K562 (cell line): Measurements from ENCODE around the gene PTPRE. TPM values are rescaled to one million over a fixed set of nuclear protein-coding genes. Genes with fewer than 3 reads are reported as not detected.

Experiments used
- ATAC-seq: fragments of 200-7000 bp; cut with Tn5 transposase; 3 replicates; pipeline ENCODE4 v1.9.1; 2020; ENCODE audit warnings: moderate library complexity
- BruUV-seq: library from RNA; stranded (reverse); fragments of 400-500 nt; replicated peaks from 2 replicates; lab custom pipeline; 2021; lab: Mats Ljungman, UMichigan
- CTCF ChIA-PET: fragments of 300-600 bp; formaldehyde crosslinking; extraction: SDS; loops from one replicate; lab custom pipeline; 2021; ENCODE audit warnings: low intra/inter-chr PET ratio; lab: Yijun Ruan, JAX
- POLR2A ChIA-PET: fragments of 300-600, 350-650 bp; sonication (Branson Sonifier 250); formaldehyde crosslinking; extraction: SDS; loops from one replicate; lab custom pipeline; 2021; ENCODE audit warnings: antibody characterized with exemption, inconsistent platforms; lab: Yijun Ruan, JAX
- DNase-seq, 4 experiments: peaks; one replicate each; pipeline versions ENCODE4 v3.0.0 to v3.0.0-alpha.2; 2011 to 2018; ENCODE audit warnings: low spot score in 3 of 4, mixed read lengths in 3 of 4; ENCODE audit errors: extremely low read depth in 1 of 4
- FAIRE-seq: peaks from 2 replicates; lab custom pipeline; 2011; peaks lifted over from hg19 to GRCh38; lab: Jason Lieb, UNC
- H2AFZ ChIP-seq: 2 replicates; pipeline ENCODE4 v1.6.0; 2011; ENCODE audit warnings: low read depth, low read length, control low read depth, inconsistent platforms
- H3K27ac ChIP-seq: fragments of 200-600 bp; 3 replicates; pipeline ENCODE4 v1.8.0; 2011; ENCODE audit warnings: low read depth, mild to moderate bottlenecking, control low read depth, inconsistent platforms, low read length, moderate library complexity, mixed read lengths; ENCODE audit errors: extremely low read depth
- H3K27me3 ChIP-seq, 2 experiments: fragments of 300-600 bp in 1 of 2; 2 replicates in 1 of 2; 3 replicates in 1 of 2; pipeline versions ENCODE4 v1.6.0 to v1.8.0; 2011; ENCODE audit warnings: inconsistent platforms in 2 of 2, low read length in 2 of 2, mild to moderate bottlenecking in 1 of 2, mixed read lengths in 1 of 2, moderate library complexity in 1 of 2; ENCODE audit not compliant: control insufficient read depth in 2 of 2, insufficient read depth in 2 of 2
- H3K36me3 ChIP-seq: fragments of 300-600 bp; 3 replicates; pipeline ENCODE4 v1.8.0; 2011; ENCODE audit warnings: mild to moderate bottlenecking, low read length, inconsistent platforms; ENCODE audit not compliant: control insufficient read depth, insufficient read depth
- H3K4me1 ChIP-seq, 2 experiments: fragments of 200-600 bp in 1 of 2; replicated peaks in 1 of 2; 2 replicates in 1 of 2; 3 replicates in 1 of 2; pipeline versions ENCODE4 v1.5.1 to v1.8.0; 2011; ENCODE audit warnings: inconsistent platforms in 2 of 2, low read length in 2 of 2, mild to moderate bottlenecking in 1 of 2, mixed read lengths in 1 of 2, moderate library complexity in 1 of 2; ENCODE audit not compliant: control insufficient read depth in 2 of 2, insufficient read depth in 2 of 2
- H3K4me2 ChIP-seq: 2 replicates; pipeline ENCODE4 v1.6.1; 2011; ENCODE audit warnings: low read length, control low read depth, inconsistent platforms, mixed read lengths; ENCODE audit not compliant: insufficient read depth
- H3K4me3 ChIP-seq: fragments of 200-600 bp; sonication (generic), shearing (Covaris generic); 2 replicates; pipeline ENCODE4 v1.5.1; 2016; ENCODE audit warnings: control low read depth, inconsistent platforms
- H3K79me2 ChIP-seq: fragments of 200-600 bp; 3 replicates; pipeline ENCODE4 v1.8.0; 2011; ENCODE audit warnings: low read length, inconsistent platforms; ENCODE audit not compliant: control insufficient read depth, insufficient read depth
- H3K9ac ChIP-seq, 2 experiments: 2 replicates each; pipeline versions ENCODE4 v1.6.0 to v1.6.1; 2011; ENCODE audit warnings: low read depth in 2 of 2, low read length in 2 of 2, control low read depth in 1 of 2, inconsistent platforms in 1 of 2, mild to moderate bottlenecking in 1 of 2, mixed read lengths in 1 of 2; ENCODE audit not compliant: insufficient read depth in 1 of 2
- H3K9me1 ChIP-seq: one replicate; pipeline ENCODE4 v1.6.0; 2011; ENCODE audit warnings: inconsistent platforms, mild to moderate bottlenecking, low read length, moderate library complexity; ENCODE audit not compliant: control insufficient read depth, insufficient read depth
- H3K9me3 ChIP-seq: replicated peaks from 2 replicates; pipeline ENCODE4 v1.5.1; 2011; ENCODE audit warnings: low read depth, low read length, inconsistent platforms; ENCODE audit not compliant: control insufficient read depth, insufficient read depth
- H4K20me1 ChIP-seq: replicated peaks from 2 replicates; pipeline ENCODE4 v1.6.1; 2011; ENCODE audit warnings: low read length, inconsistent platforms, mixed read lengths; ENCODE audit not compliant: control insufficient read depth, insufficient read depth
- CXXC5 ChIP-seq: fragments of 250-450 bp; sonication (Bioruptor Pico); IDR thresholded peaks from 2 replicates; pipeline ENCODE4 v1.8.0; 2022; ENCODE audit warnings: inconsistent platforms, mild to moderate bottlenecking, moderate library complexity
- ELF2 ChIP-seq: fragments of 250-450 bp; sonication (Bioruptor Pico); IDR thresholded peaks from 2 replicates; pipeline ENCODE4 v1.5.0; 2021; ENCODE audit warnings: mild to moderate bottlenecking
- GABPB2 ChIP-seq: fragments of 250-450 bp; sonication (Bioruptor Pico); conservative IDR thresholded peaks from 2 replicates; pipeline ENCODE4 v1.5.1; 2021; ENCODE audit warnings: mild to moderate bottlenecking
- HDAC8 ChIP-seq: fragments of 450-650 bp; IDR thresholded peaks from 2 replicates; pipeline ENCODE4 v1.6.1; 2016; ENCODE audit warnings: mild to moderate bottlenecking, missing genetic modification characterization, moderate library complexity, missing compliant biosample characterization
- HOXB6 ChIP-seq: fragments of 250-450 bp; sonication (Bioruptor Pico); IDR thresholded peaks from 2 replicates; pipeline ENCODE4 v1.5.1; 2022; ENCODE audit warnings: mild to moderate bottlenecking, borderline replicate concordance
- KDM4B ChIP-seq, 2 experiments: fragments of 450-650 bp in 1 of 2; sonication (generic) in 1 of 2; IDR thresholded peaks; 2 replicates each; pipeline ENCODE4 v1.6.1; 2016 to 2017; ENCODE audit warnings: borderline replicate concordance in 2 of 2, antibody characterized with exemption in 1 of 2, low read depth in 1 of 2, mild to moderate bottlenecking in 1 of 2
- MAZ ChIP-seq, 2 experiments: fragments of 450-650 bp in 1 of 2; sonication (generic) in 1 of 2; formaldehyde crosslinking; IDR thresholded peaks in 1 of 2; conservative IDR thresholded peaks in 1 of 2; 2 replicates each; pipeline versions ENCODE4 v1.4.0 to v1.5.0; 2020; ENCODE audit warnings: mild to moderate bottlenecking in 1 of 2, missing genetic modification reagents in 1 of 2
- MXD1 ChIP-seq: fragments of 250-450 bp; sonication (Bioruptor Pico); IDR thresholded peaks from 2 replicates; pipeline ENCODE4 v1.8.0; 2021; ENCODE audit warnings: borderline replicate concordance, mild to moderate bottlenecking, moderate library complexity; ENCODE audit not compliant: poor library complexity, severe bottlenecking
- NONO ChIP-seq, 2 experiments: fragments of 200-400 bp in 1 of 2; fragments of 450-650 bp in 1 of 2; formaldehyde crosslinking in 1 of 2; IDR thresholded peaks; 2 replicates each; pipeline ENCODE4 v1.6.1; 2017; ENCODE audit warnings: low read depth in 2 of 2, mild to moderate bottlenecking in 2 of 2, moderate library complexity in 2 of 2, low read length in 1 of 2
- RCOR1 ChIP-seq, 2 experiments: IDR thresholded peaks; 2 replicates each; pipeline ENCODE4 v1.6.1; 2012; ENCODE audit warnings: low read depth in 2 of 2, low read length in 2 of 2, borderline replicate concordance in 1 of 2, improper control_type of control experiment in 1 of 2
- RNF2 ChIP-seq: sonication (generic); IDR thresholded peaks from 2 replicates; pipeline ENCODE4 v1.6.1; 2016
- SMC3 ChIP-seq: conservative IDR thresholded peaks from 2 replicates; pipeline ENCODE4 v1.6.1; 2011; ENCODE audit warnings: low read depth, low read length, improper control_type of control experiment; ENCODE audit not compliant: insufficient read depth
- ZNF121 ChIP-seq: sonication (generic); formaldehyde crosslinking; conservative IDR thresholded peaks from 2 replicates; pipeline ENCODE4 v1.8.0; 2022; ENCODE audit warnings: missing genetic modification reagents
- ZNF347 ChIP-seq: fragments of 450-650 bp; formaldehyde crosslinking; IDR thresholded peaks from 2 replicates; pipeline ENCODE4 v1.4.0; 2020; ENCODE audit warnings: low read depth, mild to moderate bottlenecking, moderate library complexity
- ZNF354B ChIP-seq: fragments of 250-450 bp; sonication (Bioruptor Pico); IDR thresholded peaks from 2 replicates; pipeline ENCODE4 v1.4.0; 2020
- ZNF699 ChIP-seq: fragments of 250-450 bp; sonication (Bioruptor Pico); IDR thresholded peaks from 2 replicates; pipeline ENCODE4 v1.8.0; 2021; ENCODE audit warnings: mild to moderate bottlenecking, moderate library complexity; ENCODE audit not compliant: insufficient replicate concordance
- WGBS: fragments of 100-300 bp; shearing (Covaris generic); methylation state at CpG from one replicate; pipeline ENCODE4 v1.1.6; 2016; ENCODE audit warnings: low coverage, mixed read lengths; ENCODE audit not compliant: insufficient coverage; ENCODE audit errors: missing lambda C conversion rate; 5-methylcytosine and 5-hydroxymethylcytosine counted together
- in situ Hi-C: fragments of 300-500 bp; cut with MboI; formaldehyde crosslinking; loops from 4 replicates; pipeline ENCODE4 v1.15.0; 2018; ENCODE audit warnings: inconsistent platforms, mixed read lengths
- intact Hi-C: fragments of 100-400 bp; cut with micrococcal nuclease; formaldehyde crosslinking; loops from 2 replicates; pipeline ENCODE4 v1.14.2; 2022
- polyA plus RNA-seq, 8 experiments: library from polyadenylated mRNA; depleted of rRNA in 4 of 8; stranded (reverse) in 5 of 8; unstranded in 3 of 8; fragments of >200 nt; fragmentation: Nextera tagmentation in 2 of 8; fragmentation: Illumina TruSeq in 1 of 8; extraction: Ambion mirVana in 2 of 8; extraction: Trizol in 1 of 8; gene quantifications; 2 replicates each; pipeline versions ENCODE4 v1.2.1 to v1.2.3, GENCODE V29; 2011 to 2014; ENCODE audit warnings: inconsistent platforms in 1 of 8, missing spikeins in 1 of 8
- total RNA-seq, 7 experiments: library from RNA; depleted of rRNA in 6 of 7; stranded (reverse); fragments of >200 nt in 6 of 7; fragmentation: Illumina TruSeq in 2 of 7; extraction: Trizol in 2 of 7; gene quantifications; 2 replicates each; pipeline versions ENCODE4 v1.2.1 to v1.2.3, GENCODE V29; 2011 to 2021; ENCODE audit warnings: low replicate concordance in 1 of 7
- TF ChIP-seq, protein P1 (sequence below): fragments of 150-350 bp; conservative IDR thresholded peaks from 2 replicates; pipeline ENCODE4 v1.6.1; 2014; ENCODE audit warnings: low read length

The PTPRE gene
- total and polyA plus RNA-seq, 9 of the 15 experiments (the other 6 are each of a cell fraction or from before 2014, with no cell fraction given) = 0.01 to 0.13 (median 0.04) TPM; not detected in 4

- H4K20me1 ChIP-seq = 0 out of 2 replicates have a peak, but pooled peaks cover 4% of the 10 kb centered on the region
- no peaks in the 10 kb centered on the region for H3K4me1 ChIP-seq
- in situ Hi-C loops = no loop called here
- no peak overlapping the region for H3K9ac ChIP-seq
- no peak for DNase-seq
- TF ChIP-seq ZNF347 (CRISPR knock-in tag) (no peak), KDM4B (IDR thresholded peaks at IDR 0.05; ENCODE audit: borderline replicate concordance in 2 of 2, low read depth in 1 of 2) (no peak), HOXB6 (no peak), ZNF354B (CRISPR knock-in tag) (no peak), GABPB2 (no peak), MXD1 (CRISPR knock-in tag) (no peak), RCOR1 (IDR thresholded peaks at IDR 0.05; ENCODE audit: borderline replicate concordance in 1 of 2, low read depth in 2 of 2, low read length in 2 of 2) (no peak), RNF2 (no peak), NONO (IDR thresholded peaks at IDR 0.05; ENCODE audit: low read depth in 2 of 2, low read length in 1 of 2) (no peak), ELF2 (no peak), MAZ (CRISPR knock-in tag; conservative IDR thresholded peaks at IDR 0.05 in 1 of 2, IDR thresholded peaks at IDR 0.05 in 1 of 2) (no peak), SMC3 (no peak), ZNF121 (CRISPR knock-in tag) (no peak), CXXC5 (no peak), HDAC8 (tag) (no peak), ZNF699 (CRISPR knock-in tag) (no peak)
- TF ChIP-seq, protein P1, sequence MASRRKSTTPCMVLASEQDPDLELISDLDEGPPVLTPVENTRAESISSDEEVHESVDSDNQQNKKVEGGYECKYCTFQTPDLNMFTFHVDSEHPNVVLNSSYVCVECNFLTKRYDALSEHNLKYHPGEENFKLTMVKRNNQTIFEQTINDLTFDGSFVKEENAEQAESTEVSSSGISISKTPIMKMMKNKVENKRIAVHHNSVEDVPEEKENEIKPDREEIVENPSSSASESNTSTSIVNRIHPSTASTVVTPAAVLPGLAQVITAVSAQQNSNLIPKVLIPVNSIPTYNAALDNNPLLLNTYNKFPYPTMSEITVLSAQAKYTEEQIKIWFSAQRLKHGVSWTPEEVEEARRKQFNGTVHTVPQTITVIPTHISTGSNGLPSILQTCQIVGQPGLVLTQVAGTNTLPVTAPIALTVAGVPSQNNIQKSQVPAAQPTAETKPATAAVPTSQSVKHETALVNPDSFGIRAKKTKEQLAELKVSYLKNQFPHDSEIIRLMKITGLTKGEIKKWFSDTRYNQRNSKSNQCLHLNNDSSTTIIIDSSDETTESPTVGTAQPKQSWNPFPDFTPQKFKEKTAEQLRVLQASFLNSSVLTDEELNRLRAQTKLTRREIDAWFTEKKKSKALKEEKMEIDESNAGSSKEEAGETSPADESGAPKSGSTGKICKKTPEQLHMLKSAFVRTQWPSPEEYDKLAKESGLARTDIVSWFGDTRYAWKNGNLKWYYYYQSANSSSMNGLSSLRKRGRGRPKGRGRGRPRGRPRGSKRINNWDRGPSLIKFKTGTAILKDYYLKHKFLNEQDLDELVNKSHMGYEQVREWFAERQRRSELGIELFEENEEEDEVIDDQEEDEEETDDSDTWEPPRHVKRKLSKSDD = no peak
- TF ChIP-seq, all 486 proteins: peak for 0
- no TSS peak for BruUV-seq
- Histone ChIP-seq H3K27me3 (no peaks in the 10 kb centered on the region), H3K9me3 (no peaks in the 10 kb centered on the region), H2AFZ (no peak overlapping the region), H3K4me3 (no peak overlapping the region), H3K36me3 (peaks cover 47% of the 10 kb centered on the region; the same call in 2 of the 3 replicates), H3K9me1 (no peaks in the 10 kb centered on the region), H3K4me2 (no peak overlapping the region), H3K79me2 (no peaks in the 10 kb centered on the region), H3K27ac (no peak overlapping the region)
- WGBS = 88% methylated on average over 5 of the region's 5 CpGs
- CTCF ChIA-PET = no interaction called here
- intact Hi-C loops = no loop called here
- no peak; the same call in 2 of the 3 replicates for ATAC-seq
- FAIRE-seq = no peak
- POLR2A ChIA-PET = interaction anchor here (1.3 kb wide), 1 partner anchor 13 kb away, joined by 6 read pairs; no protein-coding TSS in a partner anchor
Measured at GRCh38 chr10:128096486-128097199, 189.7 kb downstream of the PTPRE start.
